Hepatocyte (in vitro differentiated cells): ENCODE results near the gene CNP. TPM values are rescaled to one million over a fixed set of nuclear protein-coding genes. Genes with fewer than 3 reads are reported as not detected.

Experiments used
- DNase-seq: peaks from one replicate; pipeline ENCODE4 v3.0.0-alpha.2; 2016; ENCODE audit warnings: low spot score
- H2AFZ ChIP-seq: fragments of 200-600 bp; sonication (generic); 2 replicates; pipeline ENCODE4 v1.6.0; 2016; ENCODE audit warnings: antibody characterized with exemption, mild to moderate bottlenecking
- H3K27ac ChIP-seq: fragments of 200-600 bp; sonication (generic); 2 replicates; pipeline ENCODE4 v1.5.1; 2016; ENCODE audit warnings: mild to moderate bottlenecking
- H3K27me3 ChIP-seq: fragments of 200-600 bp; sonication (generic); 2 replicates; pipeline ENCODE4 v1.6.1; 2016
- H3K36me3 ChIP-seq: fragments of 200-600 bp; sonication (generic); replicated peaks from 2 replicates; pipeline ENCODE4 v1.5.1; 2016; ENCODE audit warnings: low read depth; ENCODE audit not compliant: insufficient read depth
- H3K4me1 ChIP-seq: fragments of 200-600 bp; sonication (generic); 2 replicates; pipeline ENCODE4 v1.5.1; 2016; ENCODE audit warnings: mild to moderate bottlenecking, moderate library complexity; ENCODE audit not compliant: insufficient read depth
- H3K4me2 ChIP-seq: fragments of 200-600 bp; sonication (generic); 2 replicates; pipeline ENCODE4 v1.6.0; 2016
- H3K4me3 ChIP-seq: fragments of 200-600 bp; sonication (generic); 2 replicates; pipeline ENCODE4 v1.5.1; 2016; ENCODE audit warnings: mild to moderate bottlenecking
- H3K79me2 ChIP-seq: fragments of 200-600 bp; sonication (generic); 2 replicates; pipeline ENCODE4 v1.6.0; 2017; ENCODE audit warnings: mild to moderate bottlenecking
- H3K9me2 ChIP-seq: fragments of 200-600 bp; sonication (generic); replicated peaks from 2 replicates; pipeline ENCODE4 v1.6.0; 2017; ENCODE audit warnings: mild to moderate bottlenecking; ENCODE audit not compliant: insufficient read depth
- H3K9me3 ChIP-seq: fragments of 200-600 bp; sonication (generic); 2 replicates; pipeline ENCODE4 v1.5.1; 2016; ENCODE audit warnings: low read depth, mild to moderate bottlenecking
- H4K20me1 ChIP-seq: fragments of 200-600 bp; sonication (generic); 2 replicates; pipeline ENCODE4 v1.6.0; 2016; ENCODE audit warnings: mild to moderate bottlenecking; ENCODE audit not compliant: insufficient read depth, poor library complexity, severe bottlenecking
- EZH2 ChIP-seq: fragments of 200-600 bp; sonication (generic); IDR thresholded peaks from 2 replicates; pipeline ENCODE4 v1.6.1; 2016; ENCODE audit warnings: antibody characterized with exemption, mild to moderate bottlenecking, borderline replicate concordance
- EZH2phosphoT487 ChIP-seq: fragments of 200-600 bp; sonication (generic); IDR thresholded peaks from one replicate; pipeline ENCODE4 v1.6.1; 2018; ENCODE audit warnings: antibody characterized with exemption, mild to moderate bottlenecking, low read depth, moderate library complexity; ENCODE audit not compliant: unreplicated experiment, severe bottlenecking
- WGBS: methylation state at CpG from one replicate; pipeline ENCODE4 v1.1.6; 2016; ENCODE audit warnings: low lambda C conversion rate; ENCODE audit errors: missing lambda C conversion rate; 5-methylcytosine and 5-hydroxymethylcytosine counted together
- polyA plus RNA-seq: library from polyadenylated mRNA; unstranded; fragments of >200 nt; fragmentation: Nextera tagmentation; extraction: Ambion mirVana; gene quantifications from 2 replicates; pipeline ENCODE4 v1.2.1, GENCODE V29; 2016
- total RNA-seq: library from RNA; depleted of rRNA; stranded (reverse); fragments of >200 nt; gene quantifications from 2 replicates; pipeline ENCODE4 v1.2.3, GENCODE V29; 2014
- TF ChIP-seq, protein P1 (sequence below): fragments of 200-600 bp; sonication (generic); IDR thresholded peaks from 2 replicates; pipeline ENCODE4 v1.5.1; 2016; ENCODE audit warnings: antibody characterized with exemption, mild to moderate bottlenecking; ENCODE audit not compliant: poor library complexity

Gene CNP
- total and polyA plus RNA-seq, 2 experiments from 2014 or later: 61.4 to 97.0 TPM

DNA sequence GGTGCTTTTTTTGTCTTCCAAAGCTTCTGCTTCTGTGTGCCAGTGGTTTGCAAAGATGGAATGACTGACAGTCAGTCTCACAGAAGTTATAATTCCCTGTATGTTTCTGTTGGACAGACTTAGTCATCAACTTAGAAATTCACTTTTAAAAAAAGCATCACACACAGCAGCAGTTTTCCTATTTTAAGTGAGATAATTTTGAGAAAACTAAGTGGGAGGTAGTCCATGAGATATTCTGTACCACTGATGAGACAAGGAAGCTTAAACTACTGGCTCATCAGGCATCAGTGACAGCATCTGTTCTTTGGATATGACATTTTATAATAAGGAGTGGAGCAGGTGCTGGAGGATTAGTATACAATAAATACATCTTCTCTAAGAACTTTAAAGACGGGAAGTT lies 20.0 kb downstream of the CNP start:
- Histone ChIP-seq H3K9me3 (no peaks in the 10 kb centered on the region), H3K79me2 (peaks cover 6% of the 10 kb centered on the region), H4K20me1 (no peaks in the 10 kb centered on the region), H3K27ac (no peak overlapping the region), H3K9me2 (no peaks in the 10 kb centered on the region), H3K27me3 (no peaks in the 10 kb centered on the region), H3K4me1 (peaks cover 22% of the 10 kb centered on the region), H3K36me3 (peaks cover 4% of the 10 kb centered on the region), H2AFZ (no peak overlapping the region), H3K4me3 (no peak overlapping the region), H3K4me2 (no peak overlapping the region)
- 88% methylated on average over 1 of the region's 1 CpG for WGBS
- DNase-seq: no peak
- TF ChIP-seq EZH2 (no peak), EZH2phosphoT487 (no peak)
- TF ChIP-seq, protein P1, sequence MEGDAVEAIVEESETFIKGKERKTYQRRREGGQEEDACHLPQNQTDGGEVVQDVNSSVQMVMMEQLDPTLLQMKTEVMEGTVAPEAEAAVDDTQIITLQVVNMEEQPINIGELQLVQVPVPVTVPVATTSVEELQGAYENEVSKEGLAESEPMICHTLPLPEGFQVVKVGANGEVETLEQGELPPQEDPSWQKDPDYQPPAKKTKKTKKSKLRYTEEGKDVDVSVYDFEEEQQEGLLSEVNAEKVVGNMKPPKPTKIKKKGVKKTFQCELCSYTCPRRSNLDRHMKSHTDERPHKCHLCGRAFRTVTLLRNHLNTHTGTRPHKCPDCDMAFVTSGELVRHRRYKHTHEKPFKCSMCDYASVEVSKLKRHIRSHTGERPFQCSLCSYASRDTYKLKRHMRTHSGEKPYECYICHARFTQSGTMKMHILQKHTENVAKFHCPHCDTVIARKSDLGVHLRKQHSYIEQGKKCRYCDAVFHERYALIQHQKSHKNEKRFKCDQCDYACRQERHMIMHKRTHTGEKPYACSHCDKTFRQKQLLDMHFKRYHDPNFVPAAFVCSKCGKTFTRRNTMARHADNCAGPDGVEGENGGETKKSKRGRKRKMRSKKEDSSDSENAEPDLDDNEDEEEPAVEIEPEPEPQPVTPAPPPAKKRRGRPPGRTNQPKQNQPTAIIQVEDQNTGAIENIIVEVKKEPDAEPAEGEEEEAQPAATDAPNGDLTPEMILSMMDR: no peak

DNA sequence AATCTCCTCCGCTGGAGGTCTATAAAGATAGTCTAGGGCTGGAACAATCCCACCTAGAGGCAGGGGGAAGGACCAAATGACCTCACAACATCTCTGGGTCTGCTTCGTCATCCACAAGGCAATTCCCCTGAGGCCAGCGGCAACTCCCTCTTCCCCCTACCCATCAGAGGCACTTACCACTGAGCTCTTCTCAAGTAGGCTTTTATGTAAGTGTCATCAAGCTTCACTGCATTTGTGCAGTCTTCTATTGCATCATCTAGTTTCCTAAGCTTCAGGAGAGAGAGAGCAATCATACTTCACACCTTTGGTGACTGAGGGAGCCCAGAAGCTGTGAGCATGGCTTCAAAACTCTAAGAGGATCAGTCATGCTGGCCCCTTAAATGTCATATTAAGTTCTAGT lies 21.0 kb downstream of the CNP start:
- no peak overlapping the region for H3K4me2 ChIP-seq
- 96% methylated on average over 3 of the region's 3 CpGs for WGBS
- H3K9me2 ChIP-seq: no peaks in the 10 kb centered on the region
- no peak for TF ChIP-seq EZH2phosphoT487
- TF ChIP-seq EZH2: no peak
- TF ChIP-seq, protein P1: no peak
- H3K27ac ChIP-seq: no peak overlapping the region
- peaks cover 18% of the 10 kb centered on the region for H3K4me1 ChIP-seq
- no peak overlapping the region for H2AFZ ChIP-seq
- H3K9me3 ChIP-seq: no peaks in the 10 kb centered on the region
- no peak for DNase-seq
- H3K27me3 ChIP-seq: no peaks in the 10 kb centered on the region
- peaks cover 7% of the 10 kb centered on the region for H3K36me3 ChIP-seq
- H3K79me2 ChIP-seq: peaks cover 6% of the 10 kb centered on the region
- H3K4me3 ChIP-seq: no peak overlapping the region
- no peaks in the 10 kb centered on the region for H4K20me1 ChIP-seq

DNA sequence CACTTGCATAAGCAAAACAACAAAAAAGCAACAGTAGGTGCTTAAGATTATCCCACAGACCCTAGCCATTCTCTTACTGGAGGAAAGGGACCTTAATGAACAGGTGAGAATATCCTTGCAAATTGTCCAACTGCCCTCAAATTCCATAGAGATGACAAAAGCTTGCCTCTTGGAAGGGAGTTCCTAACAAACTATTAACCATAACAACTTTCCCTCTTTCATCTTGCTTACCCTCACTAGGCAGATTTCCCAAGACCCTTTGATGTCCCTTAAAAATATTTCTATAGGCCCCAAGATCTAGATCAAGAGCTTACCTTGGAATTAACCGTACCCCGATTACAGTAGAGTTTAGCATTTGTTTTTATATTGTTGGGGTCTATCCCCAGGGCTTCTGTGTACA lies 21.8 kb downstream of the CNP start:
- H3K4me3 ChIP-seq: no peak overlapping the region
- no peak overlapping the region for H3K27ac ChIP-seq
- H3K9me2 ChIP-seq: no peaks in the 10 kb centered on the region
- H3K4me2 ChIP-seq: no peak overlapping the region
- no peak overlapping the region for H2AFZ ChIP-seq
- WGBS: 87% methylated on average over 2 of the region's 2 CpGs
- H3K4me1 ChIP-seq: peaks cover 17% of the 10 kb centered on the region
- TF ChIP-seq EZH2: no peak
- TF ChIP-seq EZH2phosphoT487: no peak
- TF ChIP-seq, protein P1: no peak
- DNase-seq: no peak
- H3K27me3 ChIP-seq: no peaks in the 10 kb centered on the region
- H3K79me2 ChIP-seq: peaks cover 6% of the 10 kb centered on the region
- no peaks in the 10 kb centered on the region for H3K9me3 ChIP-seq
- H4K20me1 ChIP-seq: no peaks in the 10 kb centered on the region
- peaks cover 9% of the 10 kb centered on the region for H3K36me3 ChIP-seq
